GM23248 (cell line): ENCODE data around the gene STRIT1. TPM values are rescaled to one million over a fixed set of nuclear protein-coding genes. Genes with fewer than 3 reads are reported as not detected.

Source experiments
- DNase-seq: peaks from one replicate; pipeline ENCODE4 v3.0.0-alpha.2; 2015
- H2AFZ ChIP-seq: fragments of 200-600 bp; sonication (generic); 2 replicates; pipeline ENCODE4 v1.6.1; 2016; ENCODE audit warnings: antibody characterized with exemption
- H3F3A ChIP-seq: fragments of 200-600 bp; sonication (generic); 2 replicates; pipeline ENCODE4 v1.6.1; 2016; ENCODE audit warnings: mild to moderate bottlenecking, antibody characterized with exemption, mixed run types; ENCODE audit not compliant: insufficient read depth
- H3K27ac ChIP-seq: fragments of 200-600 bp; sonication (generic); 2 replicates; pipeline ENCODE4 v1.5.1; 2016; ENCODE audit warnings: mild to moderate bottlenecking
- H3K27me3 ChIP-seq: fragments of 200-600 bp; sonication (generic); replicated peaks from 2 replicates; pipeline ENCODE4 v1.6.1; 2016; ENCODE audit warnings: mild to moderate bottlenecking; ENCODE audit not compliant: insufficient read depth
- H3K36me3 ChIP-seq: fragments of 200-600 bp; sonication (generic); 2 replicates; pipeline ENCODE4 v1.6.1; 2016; ENCODE audit warnings: low read depth, mild to moderate bottlenecking
- H3K4me1 ChIP-seq: fragments of 200-600 bp; sonication (generic); 2 replicates; pipeline ENCODE4 v1.6.1; 2016; ENCODE audit warnings: mild to moderate bottlenecking; ENCODE audit not compliant: insufficient read depth
- H3K4me2 ChIP-seq: fragments of 200-600 bp; sonication (generic); one replicate; pipeline ENCODE4 v1.6.1; 2016; ENCODE audit warnings: mild to moderate bottlenecking; ENCODE audit not compliant: unreplicated experiment
- H3K4me3 ChIP-seq: fragments of 200-600 bp; sonication (generic); 2 replicates; pipeline ENCODE4 v1.5.1; 2016; ENCODE audit warnings: mild to moderate bottlenecking
- H3K79me2 ChIP-seq: fragments of 200-600 bp; sonication (generic); 2 replicates; pipeline ENCODE4 v1.6.1; 2016; ENCODE audit warnings: mild to moderate bottlenecking; ENCODE audit not compliant: insufficient read depth
- H3K9ac ChIP-seq: fragments of 200-600 bp; sonication (generic); 2 replicates; pipeline ENCODE4 v1.6.1; 2016; ENCODE audit warnings: mild to moderate bottlenecking
- H3K9me2 ChIP-seq: fragments of 200-600 bp; sonication (generic); 2 replicates; pipeline ENCODE4 v1.6.1; 2016; ENCODE audit warnings: mixed run types, mild to moderate bottlenecking, moderate library complexity; ENCODE audit not compliant: insufficient read depth
- H3K9me3 ChIP-seq: fragments of 200-600 bp; sonication (generic); one replicate; pipeline ENCODE4 v1.6.1; 2017; ENCODE audit warnings: low read depth
- H4K20me1 ChIP-seq: fragments of 200-600 bp; sonication (generic); 2 replicates; pipeline ENCODE4 v1.6.0; 2016; ENCODE audit not compliant: insufficient read depth
- EZH2 ChIP-seq: fragments of 200-600 bp; sonication (generic); IDR thresholded peaks from 2 replicates; pipeline ENCODE4 v1.6.1; 2018; ENCODE audit warnings: antibody characterized with exemption, mild to moderate bottlenecking; ENCODE audit not compliant: insufficient read depth, poor library complexity, severe bottlenecking
- EZH2phosphoT487 ChIP-seq: fragments of 200-600 bp; sonication (generic); IDR thresholded peaks from 2 replicates; pipeline ENCODE4 v1.6.1; 2018; ENCODE audit warnings: antibody characterized with exemption, moderate library complexity, mild to moderate bottlenecking, low read depth; ENCODE audit not compliant: insufficient read depth
- WGBS, 2 experiments: methylation state at CpG; one replicate each; pipeline ENCODE4 v1.1.6; 2015 to 2017; ENCODE audit warnings: low lambda C conversion rate in 2 of 2, low coverage in 1 of 2; ENCODE audit errors: missing lambda C conversion rate in 2 of 2; 5-methylcytosine and 5-hydroxymethylcytosine counted together
- in situ Hi-C: fragments of 300-500 bp; cut with MboI; formaldehyde crosslinking; loops from 2 replicates; pipeline ENCODE4 v1.15.0; 2020
- polyA plus RNA-seq: library from polyadenylated mRNA; unstranded; fragments of >200 nt; fragmentation: Nextera tagmentation; extraction: Ambion mirVana; gene quantifications from 2 replicates; pipeline ENCODE4 v1.2.1, GENCODE V29; 2016
- total RNA-seq: library from RNA; depleted of rRNA; stranded (reverse); fragments of >200 nt; shearing (Covaris generic); gene quantifications from 2 replicates; pipeline ENCODE4 v1.2.3, GENCODE V29; 2014; rRNA removed

The STRIT1 gene
- total RNA-seq (not detected in 2 replicates), polyA plus RNA-seq (not detected in 2 replicates)

DNA sequence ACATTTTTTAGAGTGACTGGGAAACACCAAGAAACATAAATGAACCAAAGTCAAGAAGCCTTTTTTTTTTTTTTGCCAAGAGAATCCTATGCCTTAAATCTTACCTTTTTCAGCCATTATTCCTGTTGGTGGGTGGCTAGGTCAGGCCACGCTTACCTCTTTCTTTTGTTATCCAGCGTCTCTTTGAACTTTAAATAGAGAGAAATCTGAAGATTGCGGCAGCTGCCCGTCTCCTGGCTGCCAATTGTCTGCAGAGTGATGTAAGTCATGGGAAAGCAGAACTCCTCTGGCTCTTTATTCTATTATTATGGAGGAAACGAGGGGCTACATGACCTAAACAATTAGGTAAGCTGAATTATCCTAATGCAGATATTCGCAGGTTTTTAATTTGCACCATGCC, at the start of gene STRIT1:
Gene STRIT1, minus strand, starts transcription at position 168 of the 400 bp plus-strand sequence.
- Histone ChIP-seq H3K9me2 (no peaks in the 10 kb centered on the region), H3K27me3 (no peaks in the 10 kb centered on the region), H3K79me2 (no peaks in the 10 kb centered on the region), H2AFZ (no peak within 1 kb of the TSS), H3K27ac (no peak within 1 kb of the TSS), H3K4me2 (no peak within 1 kb of the TSS), H3K9me3 (peaks cover 3% of the 10 kb centered on the region), H3K36me3 (no peaks in the 10 kb centered on the region), H4K20me1 (no peaks in the 10 kb centered on the region), H3K4me1 (no peaks in the 10 kb centered on the region), H3K4me3 (no peak within 1 kb of the TSS), H3F3A (no peaks in the 10 kb centered on the region), H3K9ac (no peak within 1 kb of the TSS)
- no peak for TF ChIP-seq EZH2phosphoT487
- TF ChIP-seq EZH2: no peak
- in situ Hi-C loops: no loop called here
- DNase-seq: no peak
- 77 to 78% methylated on average over 6 of the region's 6 CpGs for WGBS, 2 experiments

DNA sequence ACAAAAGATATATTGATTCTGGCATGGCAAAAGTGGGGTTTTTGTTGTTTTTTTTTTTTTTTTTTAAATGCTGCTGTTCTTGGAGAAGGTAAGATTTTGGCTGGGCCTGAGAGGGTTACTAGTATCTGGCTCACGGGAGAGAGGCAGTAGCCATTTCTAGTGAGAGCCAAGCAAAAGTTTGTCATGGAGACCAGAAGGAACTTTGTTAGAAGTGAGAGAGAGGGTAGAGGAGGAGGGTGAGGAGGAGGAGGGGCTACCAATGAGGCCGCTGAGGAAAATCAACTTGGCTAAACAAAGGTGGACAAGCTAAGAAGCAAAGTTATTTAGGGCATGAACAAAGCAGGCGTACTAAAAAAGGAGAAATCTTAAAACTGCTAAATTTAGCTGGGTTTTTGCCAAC, 48.9 kb upstream of the STRIT1 start:
- H3F3A ChIP-seq: no peaks in the 10 kb centered on the region
- 61 to 68% methylated on average over 3 of the region's 3 CpGs for WGBS, 2 experiments
- no peaks in the 10 kb centered on the region for H3K79me2 ChIP-seq
- H3K27ac ChIP-seq: no peak overlapping the region
- no peak for DNase-seq
- no peak overlapping the region for H3K4me2 ChIP-seq
- no peak overlapping the region for H2AFZ ChIP-seq
- H3K36me3 ChIP-seq: no peaks in the 10 kb centered on the region
- in situ Hi-C loops: no loop called here
- H3K4me3 ChIP-seq: no peak overlapping the region
- TF ChIP-seq EZH2 (no peak), EZH2phosphoT487 (no peak)
- no peaks in the 10 kb centered on the region for H3K4me1 ChIP-seq
- H3K27me3 ChIP-seq: no peaks in the 10 kb centered on the region
- H3K9me3 ChIP-seq: no peaks in the 10 kb centered on the region
- H3K9ac ChIP-seq: no peak overlapping the region
- no peaks in the 10 kb centered on the region for H4K20me1 ChIP-seq
- no peaks in the 10 kb centered on the region for H3K9me2 ChIP-seq

DNA sequence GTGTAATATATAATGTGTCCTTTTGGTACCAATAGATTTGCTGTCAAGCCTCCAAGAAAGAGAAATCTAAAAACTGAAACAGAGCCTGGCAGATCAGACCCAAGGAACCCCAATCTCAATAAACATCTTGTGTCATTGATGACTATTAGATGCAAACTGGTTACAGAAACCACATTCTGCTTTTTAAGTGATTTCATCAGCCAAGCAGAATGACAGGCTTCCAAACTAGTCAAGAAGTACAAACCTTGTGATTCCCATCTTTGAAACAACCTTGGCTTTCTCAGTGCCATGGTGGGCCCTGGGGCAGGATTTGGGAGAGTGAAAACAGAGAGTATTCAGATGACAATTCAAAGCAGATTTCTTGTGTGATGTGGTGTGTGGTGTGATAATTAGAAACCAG, 45.6 kb upstream of the STRIT1 start:
- Histone ChIP-seq H3K4me2 (no peak overlapping the region), H2AFZ (no peak overlapping the region), H3K27ac (no peak overlapping the region), H3K9me2 (no peaks in the 10 kb centered on the region), H3K4me3 (no peak overlapping the region), H3K79me2 (no peaks in the 10 kb centered on the region), H3F3A (no peaks in the 10 kb centered on the region), H3K9me3 (no peaks in the 10 kb centered on the region), H3K36me3 (no peaks in the 10 kb centered on the region), H3K9ac (no peak overlapping the region), H4K20me1 (no peaks in the 10 kb centered on the region), H3K4me1 (no peaks in the 10 kb centered on the region), H3K27me3 (no peaks in the 10 kb centered on the region)
- in situ Hi-C loops: no loop called here
- TF ChIP-seq EZH2 (no peak), EZH2phosphoT487 (no peak)
- DNase-seq: peak; percentile 20

DNA sequence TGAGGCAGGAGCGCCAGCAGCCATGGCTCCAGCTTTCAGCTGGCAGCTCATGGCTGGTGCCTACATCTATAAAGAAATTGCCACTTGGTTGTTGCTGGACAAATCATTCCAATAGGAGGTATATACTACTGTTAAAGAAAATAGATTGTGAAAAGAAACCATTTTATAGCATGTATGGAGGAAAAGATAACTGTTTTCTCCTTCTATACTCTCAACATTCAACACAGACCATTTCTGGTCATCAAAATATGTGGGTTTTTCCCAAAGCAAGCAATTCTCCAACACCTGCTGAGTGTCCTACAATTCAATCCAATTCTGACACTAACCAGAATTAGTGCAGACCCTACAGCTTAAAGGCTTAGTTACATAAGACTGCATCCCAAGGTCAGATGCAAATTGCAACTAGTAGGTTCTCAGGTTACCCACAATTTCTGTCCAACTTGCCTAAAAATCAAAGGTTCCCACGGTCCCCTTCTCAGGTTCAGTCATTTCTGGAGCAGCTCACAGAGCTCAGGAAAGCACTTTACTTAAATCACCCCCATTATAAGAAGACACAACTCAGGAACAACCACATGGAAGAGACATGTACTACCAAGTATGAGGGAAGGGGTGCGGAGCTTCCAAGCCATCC, 42.4 kb upstream of the STRIT1 start:
- Histone ChIP-seq H4K20me1 (no peaks in the 10 kb centered on the region), H3K9me3 (no peaks in the 10 kb centered on the region), H3K4me1 (no peaks in the 10 kb centered on the region), H3K27me3 (no peaks in the 10 kb centered on the region), H3K4me2 (no peak overlapping the region), H3K9ac (no peak overlapping the region), H2AFZ (no peak overlapping the region), H3F3A (no peaks in the 10 kb centered on the region), H3K79me2 (no peaks in the 10 kb centered on the region), H3K36me3 (no peaks in the 10 kb centered on the region), H3K9me2 (no peaks in the 10 kb centered on the region), H3K4me3 (no peak overlapping the region), H3K27ac (no peak overlapping the region)
- DNase-seq: no peak
- TF ChIP-seq EZH2phosphoT487: no peak
- no peak for TF ChIP-seq EZH2
- in situ Hi-C loops: no loop called here
- 75 to 76% methylated on average over 3 of the region's 3 CpGs for WGBS, 2 experiments
